Kidney capillary endothelial cell (primary cell): ENCODE data around the gene CYB561D2.

Experiments used
- DNase-seq: peaks from one replicate; pipeline ENCODE4 v3.0.0-alpha.2; 2018; ENCODE audit warnings: low spot score

Gene CYB561D2

GRCh38 chr3:50323614-50324199 is 27.0 kb upstream of the CYB561D2 start:
- peak; percentile 90 for DNase-seq

DNA sequence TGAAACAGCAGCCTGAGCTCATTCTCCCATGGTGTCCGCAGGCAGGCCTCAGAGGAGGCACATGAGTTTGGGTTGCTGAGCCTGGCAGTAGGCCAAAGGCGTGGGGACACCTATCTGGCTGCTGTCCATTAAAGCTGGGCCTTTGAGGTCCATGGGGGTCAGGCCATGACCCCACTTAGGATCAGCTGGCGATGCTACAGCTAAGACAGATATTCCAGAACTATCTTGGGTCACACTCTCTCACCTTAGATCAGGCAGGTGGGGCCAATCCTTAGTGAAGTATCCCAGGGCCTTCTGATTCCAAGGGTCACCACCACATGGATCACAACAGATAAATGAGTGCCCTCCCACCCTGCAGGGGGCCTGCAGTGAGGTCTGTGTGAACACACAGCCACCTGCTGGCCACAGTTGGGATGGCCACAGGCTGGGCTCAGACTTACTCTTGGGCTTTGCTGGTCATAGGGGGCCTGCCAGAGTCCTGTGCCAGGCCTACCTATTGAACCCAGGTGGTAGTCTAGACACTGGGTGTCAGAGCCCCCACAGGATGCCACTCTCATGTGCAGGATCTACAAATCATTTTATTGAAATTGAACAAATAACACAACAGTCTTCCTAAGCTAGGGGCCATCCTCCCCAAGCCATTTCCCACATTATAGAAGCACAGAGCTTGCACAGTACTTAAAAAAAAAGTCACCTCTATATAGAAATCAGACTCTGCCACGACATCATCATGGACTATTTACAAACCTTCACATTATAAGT is 26.1 kb upstream of the CYB561D2 start:
- peak; percentile 88 for DNase-seq

- DNase-seq: no peak
Measured at GRCh38 chr3:50325113-50325480, 25.6 kb upstream of the CYB561D2 start.

DNA sequence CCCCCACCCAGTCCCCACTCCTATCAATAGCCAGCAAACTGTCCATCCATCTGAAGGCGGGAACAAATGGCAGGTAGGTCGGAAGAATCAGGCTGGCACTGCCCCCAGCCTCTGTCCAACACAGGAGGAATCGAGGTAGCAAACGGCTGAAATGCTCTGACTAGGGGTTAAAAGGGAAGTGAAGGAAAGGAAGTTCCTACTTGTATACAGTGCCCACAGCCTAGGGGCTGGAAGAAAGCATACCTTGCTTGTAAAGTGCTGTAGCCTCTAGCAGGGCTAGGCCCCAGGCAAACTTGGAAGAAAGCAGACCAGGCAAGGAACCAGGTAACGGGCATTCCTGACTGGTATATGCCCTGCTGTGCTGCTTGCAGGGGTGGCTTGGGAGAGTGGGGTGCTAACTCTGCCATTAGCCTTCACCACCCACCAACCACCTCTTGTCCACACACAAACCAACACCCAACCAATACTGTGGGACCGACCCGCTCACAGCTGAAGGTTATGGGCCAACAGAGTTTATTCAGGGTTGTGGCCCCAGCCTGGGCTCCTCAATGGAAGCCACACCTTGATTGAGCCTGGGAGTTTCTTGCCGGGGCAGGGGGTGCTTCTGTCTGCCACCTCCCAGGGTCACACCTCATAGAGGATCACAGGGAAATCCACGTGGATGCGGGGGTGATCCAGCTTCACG is 25.0 kb upstream of the CYB561D2 start:
- DNase-seq: no peak

- no peak for DNase-seq
Measured at GRCh38 chr3:50326182-50326541, 24.5 kb upstream of the CYB561D2 start.

GRCh38 chr3:50327129-50327528 is 23.5 kb upstream of the CYB561D2 start:
- DNase-seq: no peak

DNA sequence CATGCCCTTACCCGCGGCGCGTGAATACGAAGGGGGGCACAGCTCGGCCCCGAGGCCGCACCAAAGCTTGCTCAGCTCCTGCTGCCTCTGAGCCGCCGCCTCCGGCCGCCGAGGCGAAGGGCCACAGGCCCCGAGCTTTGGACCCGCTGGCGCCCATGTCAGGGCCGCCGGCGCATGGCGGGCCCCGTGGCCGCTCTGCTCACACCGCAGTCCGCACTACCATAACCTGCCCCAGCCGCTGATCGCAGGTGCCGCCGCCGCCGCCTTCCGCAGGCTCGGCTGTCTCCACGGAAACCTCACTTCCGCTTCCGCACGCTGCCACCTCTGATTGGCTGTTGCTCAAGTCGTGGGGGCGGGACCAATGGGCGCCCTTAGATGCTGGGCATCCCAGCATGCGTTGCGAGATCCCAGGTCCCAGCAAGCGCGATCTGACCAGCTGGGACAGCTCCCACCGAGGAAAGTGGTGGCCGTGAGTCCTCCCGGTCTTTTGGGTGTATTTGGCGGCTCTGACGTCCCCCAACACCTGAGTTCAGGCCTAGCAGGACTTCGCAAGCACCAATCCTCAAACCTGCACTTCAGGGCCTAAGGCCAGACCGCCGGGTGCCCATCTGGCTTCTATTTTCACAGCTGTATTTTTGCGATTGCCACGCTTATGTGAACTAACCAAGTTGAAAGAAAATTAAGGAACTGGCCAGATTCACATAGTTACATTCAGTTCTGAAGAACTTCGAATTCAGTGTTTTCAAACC is 22.5 kb upstream of the CYB561D2 start, which contains the start of gene TUSC2:
Gene TUSC2 (minus strand): TSS at position 281 of the 749 bp plus-strand sequence. CDS start 124 bp downstream, at position 157.
- peak; percentile 94 for DNase-seq

GRCh38 chr3:50330330-50330729 is 20.3 kb upstream of the CYB561D2 start:
- no peak for DNase-seq

DNA sequence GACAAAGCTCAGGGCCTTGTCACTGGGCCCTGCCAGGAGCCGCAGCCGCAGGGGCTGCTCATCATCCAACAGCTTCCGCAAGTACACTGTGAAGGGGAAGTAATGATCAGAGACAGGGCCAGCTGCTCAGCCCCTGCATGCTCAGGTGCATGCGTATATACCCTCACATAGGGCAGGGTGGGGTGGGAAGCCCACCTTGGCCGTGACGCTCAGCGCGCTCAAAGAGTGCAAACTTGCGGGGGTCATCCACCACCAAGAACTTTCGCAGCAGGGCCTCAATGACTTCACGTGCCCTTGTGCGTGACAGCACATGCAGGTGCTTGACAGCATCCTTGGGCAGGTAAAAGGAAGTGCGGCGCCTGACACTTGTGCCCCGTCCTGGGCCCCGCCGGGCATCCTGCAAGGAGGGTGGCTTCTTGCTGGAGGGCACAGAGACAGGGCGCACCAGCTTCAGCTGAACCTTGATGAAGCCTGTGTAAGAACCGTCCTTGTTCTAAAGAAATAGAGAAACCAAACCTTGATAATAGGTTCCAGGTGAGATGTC is 19.2 kb upstream of the CYB561D2 start:
- DNase-seq: no peak

DNA sequence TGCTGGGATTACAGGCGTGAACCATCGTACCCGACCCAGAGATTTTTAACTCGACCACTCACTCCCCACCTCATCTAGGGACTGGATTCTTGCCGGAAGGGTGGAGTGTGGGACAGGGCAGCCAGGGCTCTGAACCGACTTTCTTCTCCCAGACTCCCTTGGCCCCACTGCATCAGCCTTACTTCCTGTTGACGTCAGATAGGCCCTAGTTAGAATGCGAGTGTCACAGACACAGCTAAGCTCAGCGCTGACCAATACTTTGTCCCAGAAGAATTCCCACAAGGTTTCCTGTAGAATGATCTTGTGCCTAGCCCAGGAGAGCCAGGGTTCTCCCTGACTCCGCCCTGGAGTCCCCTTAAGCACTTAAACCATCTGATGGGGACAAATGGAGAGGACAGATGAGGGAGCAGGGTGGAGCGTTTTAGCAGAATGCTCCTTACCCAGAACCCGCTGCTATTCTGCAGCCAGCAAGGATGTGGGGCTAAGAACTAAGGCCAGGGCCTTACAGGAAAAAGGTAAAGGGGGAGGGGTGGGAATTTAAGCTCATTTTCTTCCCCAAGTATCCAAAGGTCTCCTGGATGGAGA is 16.8 kb upstream of the CYB561D2 start:
- peak; percentile 93 for DNase-seq

GRCh38 chr3:50334339-50335075 is 16.2 kb upstream of the CYB561D2 start:
- no peak for DNase-seq

GRCh38 chr3:50336452-50337174 is 14.0 kb upstream of the CYB561D2 start:
- DNase-seq: peak; percentile 40

GRCh38 chr3:50337175-50337861 is 13.3 kb upstream of the CYB561D2 start:
- peak; percentile 97 for DNase-seq

GRCh38 chr3:50338965-50339364 is 11.7 kb upstream of the CYB561D2 start:
- no peak for DNase-seq

GRCh38 chr3:50339485-50340146 is 11.0 kb upstream of the CYB561D2 start:
- DNase-seq: no peak

DNA sequence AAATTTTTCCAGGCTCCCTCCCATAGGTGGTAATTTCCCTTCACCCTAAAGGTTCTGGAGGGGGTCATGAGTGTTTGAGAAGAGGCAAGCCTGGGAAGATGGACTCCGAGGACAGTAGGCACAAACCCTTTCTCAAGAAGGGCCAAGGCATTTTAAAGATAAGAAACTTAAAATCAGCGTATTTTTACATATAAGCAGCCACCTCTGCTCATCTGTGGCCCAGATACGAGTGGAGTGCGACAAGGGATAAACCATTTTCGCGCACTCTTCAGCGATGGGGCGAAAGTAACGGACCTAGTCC is 10.6 kb upstream of the CYB561D2 start:
- DNase-seq: no peak

DNA sequence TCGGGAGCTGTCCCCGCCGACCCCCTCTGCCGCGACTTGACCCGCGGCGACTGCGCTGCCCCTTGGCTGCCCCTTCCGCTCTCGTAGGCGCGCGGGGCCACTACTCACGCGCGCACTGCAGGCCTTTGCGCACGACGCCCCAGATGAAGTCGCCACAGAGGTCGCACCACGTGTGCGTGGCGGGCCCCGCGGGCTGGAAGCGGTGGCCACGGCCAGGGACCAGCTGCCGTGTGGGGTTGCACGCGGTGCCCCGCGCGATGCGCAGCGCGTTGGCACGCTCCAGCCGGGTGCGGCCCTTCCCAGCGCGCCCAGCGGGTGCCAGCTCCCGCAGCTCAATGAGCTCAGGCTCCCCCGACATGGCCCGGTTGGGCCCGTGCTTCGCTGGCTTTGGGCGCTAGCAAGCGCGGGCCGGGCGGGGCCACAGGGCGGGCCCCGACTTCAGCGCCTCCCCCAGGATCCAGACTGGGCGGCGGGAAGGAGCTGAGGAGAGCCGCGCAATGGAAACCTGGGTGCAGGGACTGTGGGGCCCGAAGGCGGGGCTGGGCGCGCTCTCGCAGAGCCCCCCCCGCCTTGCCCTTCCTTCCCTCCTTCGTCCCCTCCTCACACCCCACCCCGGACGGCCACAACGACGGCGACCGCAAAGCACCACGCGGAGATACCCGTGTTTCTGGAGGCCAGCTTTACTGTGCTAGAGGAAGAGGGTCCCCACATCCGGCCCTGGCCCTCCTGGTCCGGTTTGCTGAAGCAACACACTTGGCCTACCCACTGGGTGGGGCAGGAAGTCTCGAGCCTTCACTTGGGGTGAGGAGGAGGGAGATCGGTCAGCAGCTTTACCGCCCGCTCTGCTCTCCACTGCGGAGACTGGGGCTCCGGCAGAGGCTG is 10.0 kb upstream of the CYB561D2 start, which contains the start of gene RASSF1:
Gene RASSF1 (minus strand): TSS at position 389 of the 882 bp plus-strand sequence. CDS start 31 bp downstream, at position 358.
- no peak for DNase-seq

DNA sequence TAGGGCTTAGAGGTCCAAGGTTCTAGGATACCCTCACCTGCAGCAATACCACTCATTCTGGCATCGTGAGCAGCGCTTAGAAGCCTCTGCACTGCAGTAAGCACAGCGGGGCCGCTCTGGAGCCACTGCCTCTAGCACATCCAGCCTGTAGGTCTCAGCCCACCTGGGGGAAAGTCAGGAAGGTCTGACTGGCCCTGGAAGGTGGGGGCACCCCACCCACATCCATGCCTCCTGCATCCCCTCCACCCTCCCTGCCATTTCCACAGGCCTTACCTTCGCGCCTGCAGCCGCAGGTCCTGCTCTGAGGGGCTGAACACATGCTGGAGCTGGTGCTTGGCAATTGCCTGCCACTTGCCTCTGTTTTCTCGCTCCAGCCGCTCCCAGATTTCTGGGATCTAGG is 9.1 kb upstream of the CYB561D2 start:
- DNase-seq: no peak
